ENCODE data around the gene GABARAPL1.
"Not testable (repeated sequence)": the region's sequence is repeated elsewhere in the genome, so short reads cannot be mapped to it uniquely, and the experiment has no call there.

GABARAPL1 gene

GRCh38 chr12:10212739-10213131, at the start of gene GABARAPL1:
Gene GABARAPL1 (plus strand): TSS chr12:10212877. CDS start chr12:10213130, 253 bp downstream.
- DNase-seq (ENCODE audit: low spot score): peak; percentile 71

GRCh38 chr12:10163084-10163483, 49.6 kb upstream of the GABARAPL1 start:
- no peak for DNase-seq (ENCODE audit: low spot score)

GRCh38 chr12:10165421-10165820, 47.3 kb upstream of the GABARAPL1 start:
- DNase-seq (ENCODE audit: low spot score): no peak

DNA sequence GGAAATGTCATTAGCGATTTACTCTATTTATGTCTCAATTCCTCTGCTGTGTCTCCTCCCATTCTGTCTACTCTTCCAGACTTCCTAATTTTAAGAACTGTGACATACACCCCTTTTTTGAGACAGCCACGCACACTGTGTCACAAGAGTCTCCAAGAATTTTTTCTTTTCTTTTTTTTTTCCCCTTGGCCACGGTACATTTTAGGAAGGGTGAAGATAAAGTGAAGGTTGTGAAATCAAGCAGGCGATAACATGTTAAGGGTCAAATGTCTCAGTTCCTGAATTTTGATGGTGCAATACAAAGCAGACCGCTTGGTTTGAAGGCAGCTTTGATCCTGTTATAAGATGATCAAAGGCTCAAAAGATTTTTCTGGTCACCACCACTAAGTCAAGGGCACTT, 45.1 kb upstream of the GABARAPL1 start:
- DNase-seq (ENCODE audit: low spot score): no peak

- DNase-seq (ENCODE audit: low spot score): no peak
Observed at GRCh38 chr12:10169104-10169503, 43.6 kb upstream of the GABARAPL1 start.

DNA sequence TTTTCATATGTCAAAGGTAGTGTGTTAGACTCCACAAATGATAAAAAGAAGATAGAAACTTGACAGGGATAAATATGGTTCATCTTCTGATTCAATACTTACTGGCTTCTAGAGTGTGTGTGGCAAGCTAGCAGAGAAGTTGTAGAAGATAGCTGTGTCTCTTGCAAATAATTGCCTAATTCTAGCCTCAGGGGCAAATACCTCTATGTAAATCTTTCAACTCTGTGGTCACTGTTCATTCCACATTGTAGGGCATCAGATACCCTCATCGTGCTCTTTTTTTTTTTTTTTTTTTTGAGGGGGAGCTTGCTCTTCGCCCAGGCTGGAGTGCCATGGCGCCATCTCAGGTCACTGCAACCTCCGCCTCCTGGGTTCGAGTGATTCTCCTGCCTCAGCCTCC, 42.5 kb upstream of the GABARAPL1 start:
- no peak for DNase-seq (ENCODE audit: low spot score)

DNA sequence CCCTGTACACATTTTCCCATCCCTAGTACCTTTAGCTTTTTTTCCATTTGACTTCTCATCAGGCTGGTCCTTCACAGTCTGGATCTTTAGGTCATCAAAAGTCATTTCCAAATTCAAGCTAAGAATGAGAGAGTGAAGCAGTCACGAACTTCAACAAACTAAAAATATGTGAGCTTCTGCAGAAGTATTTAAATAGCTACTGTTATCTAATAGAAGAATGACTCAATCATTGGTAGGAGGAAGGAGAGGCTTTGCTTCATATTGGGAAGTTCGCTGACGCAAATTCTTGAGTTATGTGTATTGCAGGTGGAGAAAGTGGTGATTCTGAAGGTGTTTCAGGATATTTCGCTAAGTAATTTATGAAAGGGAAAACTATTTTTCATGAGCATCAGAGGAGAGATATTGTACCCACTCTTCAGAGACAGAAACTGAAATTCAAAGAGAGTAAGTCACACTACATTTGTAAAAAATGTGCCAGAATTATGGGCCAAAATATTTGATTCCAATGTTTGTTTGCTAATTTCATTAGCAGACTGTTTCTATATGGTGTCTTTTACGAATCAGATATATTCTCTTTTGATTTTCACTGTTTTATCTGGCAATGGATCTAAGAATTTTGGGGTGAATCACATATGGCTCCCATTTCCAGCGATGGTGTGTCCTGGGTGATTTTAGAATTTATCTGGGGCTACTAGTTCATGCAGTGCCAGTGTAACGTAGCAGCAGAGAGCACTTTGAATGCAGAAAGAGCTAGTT, 40.5 kb upstream of the GABARAPL1 start, which contains the start of gene OLR1:
Gene OLR1 (minus strand): TSS at position 160 of the 756 bp plus-strand sequence. CDS start 55 bp downstream, at position 105.
- no peak for DNase-seq (ENCODE audit: low spot score)

- no peak for DNase-seq (ENCODE audit: low spot score)
Observed at GRCh38 chr12:10174986-10175614, 37.6 kb upstream of the GABARAPL1 start.

DNA sequence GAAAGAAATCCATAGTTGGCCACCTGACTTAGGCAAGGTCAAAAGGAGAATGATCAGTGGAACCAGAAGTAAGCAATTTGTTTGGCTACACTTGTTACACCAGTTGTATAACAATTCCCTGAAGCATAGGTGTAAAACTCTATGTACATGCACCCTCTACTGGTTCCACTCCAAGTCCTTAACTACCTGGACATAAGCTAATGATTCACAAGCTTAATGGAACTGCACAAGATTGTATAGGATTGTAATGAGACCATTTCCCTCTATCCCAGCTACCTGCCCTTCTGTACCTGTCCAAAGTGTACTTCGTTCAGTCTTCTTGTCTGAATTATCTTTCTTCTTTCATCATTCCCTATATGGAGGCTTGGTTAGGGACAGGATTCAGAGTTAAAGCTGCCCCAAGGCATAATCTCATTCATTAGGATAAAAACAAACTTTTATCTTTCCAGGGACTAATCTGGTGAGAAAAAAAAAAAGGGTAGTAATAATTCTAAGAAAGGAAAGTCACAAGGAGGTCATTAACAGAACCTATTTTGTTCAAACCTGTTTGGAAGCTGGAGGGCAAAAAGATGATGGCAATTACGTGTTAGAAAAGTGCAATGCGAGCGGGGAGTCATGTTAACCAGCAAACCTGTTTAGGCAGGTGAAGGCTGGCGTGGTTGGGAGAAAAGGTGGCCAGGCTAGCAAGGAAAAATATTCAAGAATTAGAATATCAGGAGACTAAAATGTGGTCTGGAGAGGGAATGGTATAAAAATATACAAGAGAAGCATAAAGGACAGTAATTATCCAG, 36.6 kb upstream of the GABARAPL1 start:
- DNase-seq (ENCODE audit: low spot score): no peak

GRCh38 chr12:10178821-10179220, 33.9 kb upstream of the GABARAPL1 start, which contains the start of gene TMEM52B:
Gene TMEM52B (plus strand): TSS chr12:10179032. CDS start chr12:10179575, 543 bp downstream.
- DNase-seq (ENCODE audit: low spot score): no peak

DNA sequence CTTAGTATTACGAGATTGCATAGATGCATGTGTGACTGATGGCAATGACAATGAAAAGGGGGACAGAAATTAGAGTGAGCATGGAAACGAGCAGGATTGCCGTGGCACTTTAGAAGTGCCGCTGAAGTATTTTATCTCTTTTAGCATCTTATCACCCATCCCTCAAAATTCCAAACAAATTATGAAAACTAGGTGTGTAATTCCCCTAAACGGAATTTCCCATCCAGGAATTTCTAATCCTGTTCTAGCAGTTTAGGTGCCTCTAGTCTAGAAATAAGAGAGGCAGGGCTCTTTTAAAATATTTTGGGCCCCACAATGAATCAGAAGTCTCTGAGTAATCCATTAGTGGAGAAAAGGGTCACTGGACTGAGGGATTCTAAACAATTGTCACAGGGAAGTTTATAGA, 32.9 kb upstream of the GABARAPL1 start:
- DNase-seq (ENCODE audit: low spot score): no peak

DNA sequence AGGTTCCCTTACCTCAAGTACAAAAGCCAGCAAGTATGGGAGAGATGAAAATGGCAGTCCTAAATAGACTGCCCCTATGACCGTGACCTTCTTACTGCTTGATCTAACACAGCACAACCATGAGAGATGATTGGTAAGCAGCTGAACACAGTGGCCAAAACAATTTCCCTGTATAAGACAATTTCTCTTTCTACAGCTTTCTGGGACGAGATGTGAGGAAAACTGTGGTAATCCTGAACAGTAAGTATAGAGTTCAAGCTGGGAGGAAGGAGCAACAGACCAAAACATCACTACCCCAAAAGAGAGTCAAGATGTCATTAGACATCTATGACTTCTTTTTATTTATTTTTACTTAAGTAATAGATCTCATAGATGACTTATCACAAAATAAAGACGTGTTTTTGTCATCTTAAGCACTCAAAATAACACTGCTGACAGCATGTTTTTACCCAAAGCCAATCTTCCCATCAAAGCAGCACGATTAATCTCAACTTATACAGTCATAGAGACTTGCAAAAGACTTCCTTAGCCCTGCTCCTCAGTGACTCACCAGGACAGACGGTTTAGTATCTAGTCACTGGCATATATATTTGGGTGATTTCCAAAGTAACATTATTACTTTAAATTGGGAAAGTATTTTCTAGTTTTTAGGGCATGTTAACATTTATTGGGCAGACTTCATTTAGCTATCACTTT, 30.2 kb upstream of the GABARAPL1 start:
- no peak for DNase-seq (ENCODE audit: low spot score)

DNA sequence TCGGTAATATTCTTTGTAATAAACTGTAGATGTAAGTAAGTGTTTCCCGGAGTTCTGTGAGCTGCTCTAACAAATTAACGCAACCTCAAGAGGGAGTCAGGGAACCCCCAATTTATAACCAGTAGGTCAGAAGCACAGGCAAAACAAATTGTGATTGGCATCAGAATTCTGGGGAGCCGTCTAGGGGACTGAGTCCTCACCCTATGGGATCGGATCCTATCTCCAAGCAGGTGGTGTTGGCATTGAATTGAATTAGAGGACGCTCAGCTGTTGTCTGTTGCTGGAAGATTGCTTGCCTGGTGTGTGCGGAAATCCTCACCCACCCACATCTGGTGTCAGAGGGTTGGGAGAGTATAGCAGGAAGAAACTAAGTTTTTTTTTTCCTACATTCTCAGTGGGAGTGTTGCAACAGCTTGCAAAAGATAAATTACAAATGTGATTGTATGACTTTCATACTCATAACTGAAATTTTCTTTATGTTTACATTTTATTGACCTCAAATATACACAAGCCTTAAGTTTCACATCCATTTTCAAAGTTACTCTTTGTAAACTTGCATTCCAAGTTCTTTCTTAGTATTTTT, 28.3 kb upstream of the GABARAPL1 start:
- no peak for DNase-seq (ENCODE audit: low spot score)

DNA sequence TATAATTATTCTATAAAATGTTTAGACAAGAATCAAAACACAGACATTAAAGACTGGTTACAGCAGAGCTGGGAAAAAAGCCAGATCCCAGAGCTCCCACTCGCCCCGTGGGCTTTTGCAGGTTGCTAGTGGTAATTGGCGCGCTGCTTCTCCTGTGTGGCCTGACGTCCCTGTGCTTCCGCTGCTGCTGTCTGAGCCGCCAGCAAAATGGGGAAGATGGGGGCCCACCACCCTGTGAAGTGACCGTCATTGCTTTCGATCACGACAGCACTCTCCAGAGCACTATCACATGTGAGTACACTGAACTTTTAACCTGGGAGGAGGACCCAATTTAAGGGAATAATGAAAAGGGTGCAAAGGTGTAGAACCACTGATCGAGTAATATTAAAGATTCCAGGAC, 26.4 kb upstream of the GABARAPL1 start:
- DNase-seq (ENCODE audit: low spot score): no peak

DNA sequence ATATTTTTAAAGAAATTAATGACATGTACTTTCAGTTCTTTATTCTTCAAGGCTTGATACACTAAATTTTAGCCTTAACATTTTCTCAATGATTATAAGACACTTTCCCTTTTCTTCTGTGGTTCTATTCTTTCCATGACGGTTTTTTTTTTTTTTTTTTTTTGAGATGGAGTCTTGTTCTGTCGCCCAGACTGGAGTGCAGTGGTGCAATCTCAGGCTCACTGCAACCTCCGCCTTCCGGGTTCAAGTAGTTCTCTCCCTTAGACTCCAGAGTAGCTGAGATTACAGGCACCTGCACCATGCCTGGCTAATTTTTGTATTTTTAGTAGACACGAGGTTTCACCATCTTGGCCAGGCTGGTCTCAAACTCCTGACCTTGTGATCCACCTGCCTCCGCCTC, 25.7 kb upstream of the GABARAPL1 start:
- not testable (repeated sequence) for DNase-seq (ENCODE audit: low spot score)

GRCh38 chr12:10189653-10190052, 23.0 kb upstream of the GABARAPL1 start:
- DNase-seq (ENCODE audit: low spot score): no peak

DNA sequence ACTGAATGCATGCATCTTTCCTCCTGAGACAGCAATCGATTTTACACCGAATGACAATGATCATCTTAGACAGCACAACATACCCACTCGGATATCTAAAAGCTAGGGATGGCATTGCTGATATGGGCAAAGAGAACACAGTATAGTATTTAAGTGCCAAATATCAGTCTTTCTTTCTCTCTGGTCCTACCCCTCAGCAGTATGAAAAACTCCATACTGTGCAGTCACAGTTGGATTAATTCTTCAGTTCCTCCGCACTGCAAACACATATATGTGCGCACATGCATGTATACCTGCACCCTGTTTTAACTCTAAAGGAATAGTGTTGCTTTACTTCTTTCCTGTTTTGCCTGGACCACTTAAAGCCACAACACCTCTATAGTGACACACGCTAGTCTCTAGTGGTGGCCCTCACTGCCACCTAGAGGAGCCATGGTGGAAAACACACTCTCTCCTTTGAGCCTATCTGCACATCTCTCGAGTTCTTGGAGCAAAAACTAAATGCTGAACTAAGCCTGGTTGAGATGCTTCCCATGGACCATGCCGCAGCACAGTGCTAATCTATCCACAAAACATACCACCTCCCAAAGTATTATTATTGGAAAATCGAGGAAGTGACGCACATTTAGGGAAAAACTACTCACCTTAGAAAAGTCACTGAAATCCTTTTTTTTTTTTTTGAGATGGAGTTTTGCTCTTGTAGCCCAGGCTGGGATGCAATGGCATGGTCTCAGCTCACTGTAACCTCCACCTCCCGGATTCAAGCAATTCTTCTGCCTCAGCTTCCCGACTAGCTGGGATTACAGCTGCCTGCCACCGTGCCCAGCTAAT, 21.9 kb upstream of the GABARAPL1 start:
- peak; percentile 56 for DNase-seq (ENCODE audit: low spot score)

GRCh38 chr12:10191865-10192264, 20.8 kb upstream of the GABARAPL1 start:
- DNase-seq (ENCODE audit: low spot score): no peak

GRCh38 chr12:10194160-10194670, 18.5 kb upstream of the GABARAPL1 start:
- no peak for DNase-seq (ENCODE audit: low spot score)

DNA sequence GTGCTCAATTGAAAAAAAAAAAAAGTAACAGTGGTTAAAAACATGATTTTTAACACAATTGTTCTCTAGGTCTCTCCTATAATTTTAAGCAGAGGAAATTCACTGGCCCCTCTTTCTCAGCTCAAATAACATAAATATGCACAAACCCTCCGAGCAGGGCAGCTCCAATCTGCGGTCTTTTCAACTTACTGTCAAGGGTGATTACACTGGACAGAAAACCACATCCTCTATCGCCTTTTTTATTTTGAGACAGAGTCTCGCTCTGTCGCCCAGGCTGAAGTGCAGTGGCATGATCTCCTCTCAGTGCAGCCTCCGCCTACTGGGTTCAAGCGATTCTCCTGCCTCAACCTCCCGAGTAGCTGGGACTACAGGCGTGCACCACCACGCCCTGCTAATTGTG, 16.5 kb upstream of the GABARAPL1 start:
- no peak for DNase-seq (ENCODE audit: low spot score)
